Adipocyte (in vitro differentiated cells): Measurements from ENCODE around the gene NUP93.
A peak's percentile ranks its signal among the peaks of the same experiment; 100 is the strongest.

Source experiments
- DNase-seq: peaks from one replicate; pipeline ENCODE4 v3.0.0-alpha.2; 2015; ENCODE audit warnings: low read depth
- H3K27me3 ChIP-seq: replicated peaks from 2 replicates; pipeline ENCODE4 v1.7.0; 2013; ENCODE audit warnings: mild to moderate bottlenecking, low read length, moderate library complexity; ENCODE audit not compliant: control insufficient read depth, insufficient read depth
- H3K36me3 ChIP-seq: 2 replicates; pipeline ENCODE4 v1.7.0; 2013; ENCODE audit warnings: low read length, mild to moderate bottlenecking, moderate library complexity; ENCODE audit not compliant: control insufficient read depth, insufficient read depth, severe bottlenecking
- H3K4me1 ChIP-seq: 2 replicates; pipeline ENCODE4 v1.7.0; 2013; ENCODE audit warnings: mild to moderate bottlenecking, low read length, moderate library complexity; ENCODE audit not compliant: control insufficient read depth, insufficient read depth
- H3K4me3 ChIP-seq: 2 replicates; pipeline ENCODE4 v1.7.0; 2013; ENCODE audit warnings: mild to moderate bottlenecking, low read length, moderate library complexity
- H3K9ac ChIP-seq: 2 replicates; pipeline ENCODE4 v1.7.0; 2013; ENCODE audit warnings: mild to moderate bottlenecking, low read length, moderate library complexity
- H3K9me3 ChIP-seq: 2 replicates; pipeline ENCODE4 v1.7.0; 2013; ENCODE audit warnings: mild to moderate bottlenecking, low read length, moderate library complexity; ENCODE audit not compliant: control insufficient read depth

The NUP93 gene

DNA sequence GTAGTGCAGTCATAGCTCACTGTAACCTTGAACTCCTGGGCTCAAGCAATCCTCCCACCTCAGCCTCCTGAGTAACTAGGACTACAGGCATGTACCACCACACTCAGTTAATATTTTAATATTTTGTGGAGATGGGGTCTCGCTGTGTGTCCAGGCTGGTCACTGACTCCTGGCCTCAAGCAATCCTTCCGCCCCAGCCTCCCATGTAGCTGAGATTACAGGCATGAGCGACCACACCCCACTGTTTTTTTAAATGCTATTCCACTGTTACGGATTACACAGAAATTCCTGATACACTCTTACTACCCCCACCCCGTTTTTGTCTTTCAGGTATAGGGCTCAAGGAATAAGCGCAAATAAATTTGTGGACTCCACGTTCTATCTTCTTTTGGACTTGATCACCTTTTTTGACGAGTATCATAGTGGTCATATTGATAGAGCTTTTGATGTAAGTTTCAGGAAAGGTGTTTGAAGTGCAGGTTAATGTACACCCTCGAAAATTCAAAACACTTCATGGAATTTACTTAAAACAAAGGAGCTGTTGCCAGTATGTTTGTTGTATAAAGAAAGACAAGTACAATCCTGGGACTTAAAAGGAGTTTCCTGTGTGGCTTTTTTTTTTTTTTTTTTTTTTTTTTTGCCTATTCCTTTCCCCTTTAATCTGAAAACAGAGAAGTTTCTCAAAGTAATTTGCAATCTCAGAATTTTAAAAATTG is 108.9 kb downstream of the NUP93 start:
- H3K36me3 ChIP-seq = peaks cover 78% of the 10 kb centered on the region
- DNase-seq = no peak
- H3K4me3 ChIP-seq = no peak overlapping the region
- no peak overlapping the region for H3K9ac ChIP-seq
- no peaks in the 10 kb centered on the region for H3K9me3 ChIP-seq
- no peaks in the 10 kb centered on the region for H3K4me1 ChIP-seq
- no peaks in the 10 kb centered on the region for H3K27me3 ChIP-seq

DNA sequence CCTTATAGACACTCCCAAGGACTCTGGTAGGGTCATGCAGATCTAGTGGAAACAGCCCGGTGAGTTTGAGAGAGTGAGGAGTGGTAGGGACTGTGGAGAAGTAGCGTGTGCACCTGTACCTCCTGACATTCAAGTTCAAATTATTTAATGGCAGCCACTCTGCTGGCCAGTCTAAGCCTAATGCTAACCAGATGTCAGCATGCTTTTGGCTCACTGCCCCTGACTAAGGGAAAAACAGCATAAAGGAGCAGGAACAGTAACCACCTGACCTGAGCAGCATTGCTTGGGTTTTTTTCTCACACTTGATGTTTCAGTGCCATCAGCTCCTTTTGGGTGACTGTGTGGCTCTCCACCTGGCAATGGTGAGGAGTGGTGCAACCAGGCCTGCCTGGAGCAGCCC is 111.3 kb downstream of the NUP93 start:
- no peaks in the 10 kb centered on the region for H3K9me3 ChIP-seq
- H3K27me3 ChIP-seq = no peaks in the 10 kb centered on the region
- no peak overlapping the region for H3K9ac ChIP-seq
- peaks cover 70% of the 10 kb centered on the region for H3K36me3 ChIP-seq
- H3K4me3 ChIP-seq = no peak overlapping the region
- no peaks in the 10 kb centered on the region for H3K4me1 ChIP-seq
- peak; percentile 76 for DNase-seq

DNA sequence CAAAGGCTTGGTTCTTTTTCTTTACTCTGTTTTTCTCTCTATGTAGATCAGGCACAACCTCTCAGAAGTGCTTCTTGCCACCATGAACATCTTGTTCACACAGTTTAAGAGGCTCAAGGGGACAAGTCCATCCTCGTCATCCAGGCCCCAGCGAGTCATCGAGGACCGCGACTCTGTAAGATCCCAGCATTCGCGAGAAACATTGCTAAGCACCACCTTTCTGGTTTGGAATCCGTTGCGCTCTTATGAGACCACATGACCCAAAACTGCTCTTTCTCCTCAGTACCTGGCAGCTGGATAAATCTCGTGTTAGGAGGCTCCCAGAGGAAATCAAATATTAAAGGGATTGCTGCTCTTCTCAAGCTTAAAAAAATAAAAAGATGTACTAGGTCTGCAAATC is 111.7 kb downstream of the NUP93 start:
- Histone ChIP-seq H3K27me3 (no peaks in the 10 kb centered on the region), H3K4me3 (no peak overlapping the region), H3K9me3 (no peaks in the 10 kb centered on the region), H3K9ac (no peak overlapping the region), H3K36me3 (peaks cover 66% of the 10 kb centered on the region), H3K4me1 (no peaks in the 10 kb centered on the region)
- DNase-seq = no peak

DNA sequence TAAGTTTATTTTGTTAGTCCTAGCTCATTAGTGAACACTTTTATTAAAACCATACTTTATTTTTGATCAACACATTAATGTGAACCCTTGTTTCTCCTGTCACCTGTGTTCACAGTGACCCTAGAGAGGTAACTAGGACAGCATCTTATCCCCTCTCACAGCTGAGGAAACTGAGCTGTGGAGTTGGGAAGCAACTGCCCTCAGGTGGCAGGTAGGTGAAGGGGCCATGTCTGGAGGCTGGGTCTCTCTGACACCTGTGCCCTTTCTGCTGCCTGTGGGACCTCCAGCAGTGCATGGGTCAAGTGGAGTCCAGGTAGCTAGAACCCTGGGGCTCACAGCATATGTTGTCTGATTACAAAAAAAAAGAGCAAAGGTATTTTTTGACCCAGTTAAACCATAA is 112.2 kb downstream of the NUP93 start:
- Histone ChIP-seq H3K9ac (no peak overlapping the region), H3K27me3 (no peaks in the 10 kb centered on the region), H3K4me1 (no peaks in the 10 kb centered on the region), H3K9me3 (no peaks in the 10 kb centered on the region), H3K4me3 (no peak overlapping the region), H3K36me3 (peaks cover 62% of the 10 kb centered on the region)
- DNase-seq = no peak

DNA sequence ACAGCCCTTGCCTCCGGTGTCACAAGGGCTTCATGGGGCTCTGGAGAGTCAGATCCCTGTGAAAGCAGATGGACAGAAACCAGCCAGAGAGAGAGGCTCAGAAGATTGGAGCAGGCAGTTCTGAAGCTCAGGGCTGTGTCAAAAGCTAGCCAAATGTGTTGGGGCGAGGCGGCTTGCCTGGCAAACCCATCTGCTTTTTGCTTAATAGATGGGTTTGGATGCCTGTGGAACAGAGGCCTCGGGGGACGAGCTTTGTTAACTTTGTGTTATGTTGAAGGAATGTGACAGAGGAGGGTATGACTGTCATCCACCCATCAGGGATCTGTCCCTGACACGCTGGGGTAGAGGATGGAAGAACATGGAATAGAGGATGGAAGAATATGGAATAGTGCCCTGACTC is 114.1 kb downstream of the NUP93 start:
- H3K36me3 ChIP-seq = peaks cover 45% of the 10 kb centered on the region

DNA sequence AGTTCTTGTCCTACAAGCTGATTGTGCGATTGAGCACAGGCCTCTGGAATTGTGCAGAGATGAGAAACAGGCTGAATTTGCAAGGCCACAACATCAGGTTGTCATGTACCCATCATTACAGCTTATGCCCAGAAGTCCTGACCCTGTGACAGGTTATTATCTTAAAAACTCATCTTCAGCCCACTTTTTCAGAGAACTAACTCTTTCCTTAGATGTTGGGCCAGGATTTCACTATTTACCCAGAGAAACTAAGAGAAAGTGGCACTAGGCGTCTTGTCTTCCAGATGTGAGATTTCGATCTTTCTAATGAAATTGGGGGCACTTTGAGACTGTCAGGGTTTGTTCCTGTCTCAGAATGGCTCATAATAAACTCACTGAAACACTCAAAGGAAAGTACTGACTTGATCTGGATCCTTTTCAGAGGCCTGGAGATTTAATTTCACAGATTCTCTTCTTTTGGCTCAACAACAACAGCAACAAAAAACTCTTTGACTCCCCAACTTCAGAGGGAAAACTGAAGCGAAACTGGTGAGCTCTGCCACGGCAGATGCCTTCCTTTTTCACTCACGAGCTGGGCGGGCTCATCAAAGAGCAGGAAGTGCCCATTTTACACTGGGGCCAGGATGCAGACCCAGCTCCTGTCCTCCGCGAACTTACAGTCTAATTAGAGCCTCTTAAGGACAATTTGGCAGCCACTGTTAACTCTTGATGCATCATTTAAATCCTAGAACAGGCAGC is 117.4 kb downstream of the NUP93 start:
- no peak for DNase-seq
- H3K36me3 ChIP-seq = peaks cover 23% of the 10 kb centered on the region
- peaks cover 25% of the 10 kb centered on the region for H3K4me1 ChIP-seq
- no peak overlapping the region for H3K4me3 ChIP-seq
- no peak overlapping the region for H3K9ac ChIP-seq
- H3K27me3 ChIP-seq = no peaks in the 10 kb centered on the region
- H3K9me3 ChIP-seq = no peaks in the 10 kb centered on the region

More for the DNA sequence above, 114.1 kb downstream of the NUP93 start:
- Histone ChIP-seq H3K4me1 (peaks cover 17% of the 10 kb centered on the region), H3K4me3 (no peak overlapping the region), H3K9me3 (no peaks in the 10 kb centered on the region), H3K27me3 (no peaks in the 10 kb centered on the region), H3K9ac (no peak overlapping the region)
- DNase-seq = no peak

DNA sequence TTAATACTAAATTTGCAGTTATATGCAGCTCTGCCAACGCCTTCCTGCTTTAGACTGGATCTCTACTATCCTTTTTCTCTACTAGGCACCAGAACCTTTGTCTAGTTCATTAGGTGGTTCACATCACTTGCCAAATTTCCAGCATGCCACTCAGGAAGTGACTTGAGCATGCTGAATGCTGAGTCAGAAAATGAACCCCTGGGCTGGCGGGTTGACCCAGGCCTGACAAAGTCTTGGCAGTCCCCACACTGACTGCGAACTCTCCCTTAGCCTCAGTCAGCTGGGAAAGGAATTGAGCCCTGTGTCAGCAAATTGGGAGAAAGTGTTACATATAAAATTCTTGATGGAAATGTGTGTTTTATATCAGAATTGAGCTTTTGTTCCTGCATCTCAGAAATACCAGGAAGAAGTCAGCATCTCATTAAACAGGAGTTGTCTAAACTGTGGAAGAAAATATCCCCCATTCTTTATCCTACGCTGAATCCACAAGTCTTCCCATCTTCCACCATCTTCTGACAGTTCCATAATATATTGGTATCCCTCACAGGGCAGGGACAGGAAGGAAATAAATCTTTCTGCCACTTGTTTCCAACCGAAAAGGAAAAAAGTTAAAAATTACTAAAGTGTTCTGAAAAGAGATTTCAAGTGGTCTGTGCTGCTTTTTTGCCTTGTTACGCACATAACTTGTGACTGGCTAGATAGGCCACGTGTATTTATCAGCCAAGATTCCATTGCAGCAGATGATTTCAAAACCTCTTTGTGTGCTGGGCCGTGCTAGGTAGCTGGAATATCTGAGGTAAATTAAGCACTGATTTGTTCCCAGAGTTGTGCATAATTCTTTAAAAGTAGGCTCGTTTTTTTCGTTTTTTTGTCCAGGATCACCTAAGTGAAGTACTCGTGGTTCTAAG is 118.4 kb downstream of the NUP93 start:
- Histone ChIP-seq H3K4me3 (no peak overlapping the region), H3K9ac (peak overlapping the region; percentile 13), H3K27me3 (no peaks in the 10 kb centered on the region), H3K4me1 (peaks cover 25% of the 10 kb centered on the region), H3K9me3 (no peaks in the 10 kb centered on the region), H3K36me3 (peaks cover 14% of the 10 kb centered on the region)
- peak; percentile 67 for DNase-seq

DNA sequence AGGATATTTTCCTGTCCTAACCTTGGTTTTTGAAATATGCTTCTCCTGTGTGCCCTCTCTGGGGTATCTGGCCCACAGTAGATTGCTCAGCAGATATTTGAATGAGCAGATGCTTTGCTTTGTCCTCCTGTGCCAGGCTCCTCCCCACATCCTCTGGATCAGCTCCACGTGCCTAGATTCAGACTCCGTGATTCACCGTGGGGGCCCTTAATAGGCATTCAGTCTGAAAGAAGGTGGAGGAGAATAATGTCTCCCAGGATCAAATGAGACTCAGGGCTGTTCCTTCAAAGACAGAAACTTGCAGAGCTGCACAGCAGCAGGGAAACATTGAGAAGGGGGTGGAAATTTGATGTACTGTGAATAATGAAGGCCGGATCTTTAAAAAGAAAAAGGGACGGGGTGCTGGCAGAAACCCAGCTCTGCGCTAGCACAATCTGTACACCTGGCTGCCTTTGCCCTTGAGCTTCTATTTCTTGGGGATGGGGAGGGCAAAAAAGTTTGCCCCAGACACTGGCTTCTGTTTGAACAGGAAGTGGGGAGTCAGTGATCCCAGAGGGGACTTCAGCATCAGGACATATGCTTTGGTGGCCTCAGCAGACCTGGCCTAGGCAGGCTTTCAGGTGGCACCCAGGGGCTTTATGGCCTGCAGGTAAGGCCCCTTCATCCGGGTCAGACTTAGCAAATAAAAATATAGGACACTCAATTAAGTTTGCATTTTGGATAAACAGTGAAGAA is 119.2 kb downstream of the NUP93 start:
- H3K36me3 ChIP-seq = peaks cover 6% of the 10 kb centered on the region
- DNase-seq = peak; percentile 69
- no peaks in the 10 kb centered on the region for H3K27me3 ChIP-seq
- H3K9ac ChIP-seq = peak overlapping the region; percentile 43
- H3K4me1 ChIP-seq = peaks cover 25% of the 10 kb centered on the region
- no peaks in the 10 kb centered on the region for H3K9me3 ChIP-seq
- H3K4me3 ChIP-seq = no peak overlapping the region

DNA sequence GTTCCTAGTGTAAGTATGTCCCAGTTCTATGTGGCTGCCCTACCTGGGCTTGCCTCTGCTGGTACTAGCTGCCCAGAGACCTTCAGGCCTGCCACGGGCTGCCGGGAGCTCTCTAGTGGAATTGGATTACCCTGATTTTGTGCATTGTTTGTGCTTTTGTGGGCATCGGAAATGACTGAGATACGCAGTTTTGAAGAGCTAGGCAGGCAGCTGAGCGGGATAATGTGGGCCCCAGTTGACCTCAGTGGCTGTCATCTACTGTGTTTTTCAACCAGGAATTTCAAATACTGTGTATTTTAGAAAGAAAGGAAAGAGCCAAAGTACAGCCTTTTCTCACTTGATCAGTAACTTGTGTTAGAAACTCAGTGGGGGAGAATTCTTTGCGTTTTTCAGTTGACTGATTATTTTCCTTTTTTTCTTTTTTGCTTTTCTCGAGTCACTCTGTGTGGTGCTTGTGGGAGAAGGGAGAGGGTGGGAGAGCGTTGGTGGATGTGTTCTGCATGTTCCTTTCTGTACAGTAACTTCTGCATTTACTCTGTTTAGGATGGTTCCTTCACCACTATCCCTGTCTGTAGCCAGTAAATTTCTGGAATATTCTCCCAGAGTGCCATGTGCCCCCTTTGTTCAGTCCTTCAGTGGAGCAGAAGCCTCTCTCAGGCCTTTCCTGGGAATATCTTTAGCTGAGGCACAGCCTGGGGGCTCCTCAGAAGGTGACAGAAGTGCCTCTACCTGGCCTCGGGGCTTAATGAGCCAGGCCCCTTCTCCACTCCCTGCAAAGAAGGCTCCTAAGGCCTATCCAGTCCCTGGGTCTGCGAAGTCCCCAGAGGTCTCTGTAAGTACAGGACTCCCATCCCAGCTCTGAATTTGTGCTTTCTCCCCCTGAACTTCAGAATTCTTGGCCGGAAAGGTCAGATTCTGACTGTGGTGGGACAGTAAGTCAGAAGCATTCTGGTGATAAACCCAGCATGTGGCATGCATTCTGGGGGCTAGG is 120.1 kb downstream of the NUP93 start:
- Histone ChIP-seq H3K4me1 (peaks cover 25% of the 10 kb centered on the region), H3K9ac (no peak overlapping the region), H3K9me3 (no peaks in the 10 kb centered on the region), H3K4me3 (no peak overlapping the region), H3K27me3 (no peaks in the 10 kb centered on the region), H3K36me3 (no peaks in the 10 kb centered on the region)
- peak; percentile 57 for DNase-seq
